COR-L47 (cell line): ENCODE measurements around the gene RGS12.

Source experiments
- DNase-seq: peaks from one replicate; lab custom pipeline; 2025; lab: John Stamatoyannopoulos, UW

RGS12 gene

DNA sequence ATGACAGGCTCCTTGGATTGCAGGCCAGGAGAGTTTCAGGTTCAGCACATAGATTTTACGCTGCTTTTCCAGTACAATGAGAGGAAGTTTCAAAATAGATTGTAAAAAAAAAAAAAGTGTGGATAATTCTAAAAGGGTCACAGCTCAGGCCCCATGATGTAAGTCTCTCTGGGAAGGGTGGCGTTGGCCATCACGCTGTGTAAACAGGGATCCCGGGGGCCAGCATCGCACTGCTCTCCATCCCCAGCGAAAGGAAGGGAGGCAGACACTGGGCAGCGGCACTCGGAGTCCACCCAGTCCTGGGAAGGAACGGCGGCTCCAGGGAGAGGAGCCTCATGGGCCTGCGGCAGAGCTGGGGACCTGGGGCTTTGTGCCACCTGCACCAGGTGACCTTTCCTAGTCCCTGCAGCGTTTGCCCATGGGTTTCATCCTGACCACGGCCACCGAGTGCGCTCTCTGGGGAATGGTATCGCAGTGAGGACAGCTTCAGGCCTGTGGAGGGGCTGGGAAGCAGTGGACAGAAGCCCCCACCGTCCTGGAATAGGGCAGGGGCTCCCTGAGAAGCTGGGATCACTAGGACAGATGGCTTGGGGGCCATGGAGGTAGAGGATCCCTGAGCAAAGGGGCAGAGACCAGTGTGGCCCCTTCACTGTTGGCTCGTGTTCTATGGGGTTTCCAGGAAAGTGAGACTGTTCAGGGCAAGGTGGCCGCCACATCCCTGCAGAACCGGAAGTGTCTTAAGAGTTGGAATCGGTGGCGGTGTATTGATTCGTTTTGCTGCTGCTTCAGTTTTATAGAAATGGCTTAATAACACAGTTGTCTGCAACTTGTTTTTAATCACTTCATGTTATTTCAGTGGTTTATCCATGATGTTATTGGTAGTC lies 38.9 kb downstream of the RGS12 start:
- no peak for DNase-seq

- DNase-seq: no peak
Observed at GRCh38 chr4:3332498-3332897, 39.7 kb downstream of the RGS12 start.

DNA sequence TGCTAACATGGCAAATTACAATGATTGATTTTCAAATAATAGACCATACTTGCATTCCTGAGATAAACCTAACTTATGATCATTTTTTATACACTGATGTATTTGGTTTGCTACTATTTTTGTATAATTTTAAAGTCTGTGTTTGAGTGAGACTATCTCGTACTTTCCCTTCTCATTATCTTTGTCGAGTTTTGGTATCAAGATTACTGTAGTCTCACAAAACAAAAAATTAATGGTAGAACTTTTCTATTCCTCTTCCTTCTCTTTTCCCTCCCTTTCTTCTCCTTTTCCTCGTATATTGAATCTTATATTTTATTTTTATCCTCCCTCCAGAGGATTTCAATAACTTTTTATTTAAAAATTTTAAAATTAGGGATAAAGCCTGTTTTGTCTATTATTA lies 41.5 kb downstream of the RGS12 start:
- no peak for DNase-seq

DNA sequence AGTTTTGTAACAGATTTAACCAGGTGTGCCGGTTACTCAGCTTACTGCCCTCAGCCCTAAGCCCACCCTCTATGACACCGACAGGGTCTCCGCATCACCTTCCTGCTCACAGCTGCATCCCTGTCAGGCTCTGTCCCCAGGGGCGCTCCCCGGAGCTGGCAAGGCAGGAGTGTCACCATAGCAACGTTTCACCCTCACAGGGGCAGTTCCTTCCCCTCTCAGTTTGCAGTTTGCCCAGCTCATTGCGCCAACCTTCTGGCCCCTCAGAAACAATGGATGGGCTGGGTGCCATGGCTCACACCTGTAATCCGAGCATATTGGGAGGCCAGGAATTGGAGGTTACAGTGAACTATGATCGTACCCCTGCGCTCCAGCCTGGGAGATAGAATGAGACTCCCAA lies 42.6 kb downstream of the RGS12 start:
- peak; percentile 91 for DNase-seq

- no peak for DNase-seq
Observed at GRCh38 chr4:3335982-3336381, 43.2 kb downstream of the RGS12 start.

GRCh38 chr4:3336382-3337356 lies 43.8 kb downstream of the RGS12 start:
- DNase-seq: no peak

DNA sequence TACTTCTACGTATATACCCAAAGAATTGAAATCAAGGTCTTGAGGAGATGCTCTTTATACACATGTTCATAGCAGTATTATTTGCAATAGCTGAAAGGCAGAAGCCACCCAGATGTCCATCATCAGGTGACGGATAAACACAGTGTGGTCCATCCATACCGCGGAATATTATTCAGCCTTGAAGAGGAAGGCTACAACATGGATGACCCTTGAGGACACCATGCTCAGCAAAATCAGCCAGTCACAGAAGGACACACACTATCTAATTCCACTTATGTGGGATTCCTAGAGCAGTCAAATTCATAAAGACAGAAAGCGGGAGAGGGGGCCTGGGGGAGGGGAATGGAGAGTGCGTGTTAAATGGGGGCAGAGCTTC lies 44.5 kb downstream of the RGS12 start:
- DNase-seq: no peak

- DNase-seq: no peak
Observed at GRCh38 chr4:3337811-3338210, 45.0 kb downstream of the RGS12 start.

- DNase-seq: no peak
Observed at GRCh38 chr4:3338321-3338838, 45.6 kb downstream of the RGS12 start.

DNA sequence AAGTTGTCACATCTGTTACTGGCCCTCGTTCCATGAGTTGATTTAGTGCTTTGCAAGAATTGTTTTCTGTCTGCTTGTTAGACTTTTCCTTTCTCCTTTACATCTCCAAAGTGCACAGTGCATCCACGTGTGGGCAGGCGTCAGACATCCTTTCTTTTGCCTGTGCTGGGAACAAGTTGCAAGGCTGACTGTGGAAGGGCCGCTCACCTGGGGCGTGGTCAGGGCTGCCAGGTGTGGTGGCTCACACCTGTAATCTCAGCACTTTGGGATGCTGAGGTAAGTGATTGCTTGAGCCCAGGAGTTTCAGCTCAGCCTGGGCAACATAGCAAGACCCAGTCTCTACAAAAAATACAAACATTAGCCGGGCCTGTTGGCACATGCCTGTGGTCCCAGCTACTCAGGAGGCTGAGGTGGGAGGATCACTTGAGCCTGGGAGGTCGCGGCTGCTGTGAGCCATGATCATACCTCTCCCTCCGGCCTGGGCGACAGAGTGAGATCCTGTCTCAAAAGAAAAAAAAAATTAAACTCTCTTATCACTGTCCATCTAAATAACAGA lies 46.2 kb downstream of the RGS12 start:
- no peak for DNase-seq

- no peak for DNase-seq
Observed at GRCh38 chr4:3339577-3339976, 46.8 kb downstream of the RGS12 start.

GRCh38 chr4:3340038-3340699 lies 47.3 kb downstream of the RGS12 start:
- no peak for DNase-seq

GRCh38 chr4:3340700-3341083 lies 47.9 kb downstream of the RGS12 start:
- DNase-seq: no peak

GRCh38 chr4:3341760-3342159 lies 48.9 kb downstream of the RGS12 start:
- no peak for DNase-seq

GRCh38 chr4:3342182-3342854 lies 49.5 kb downstream of the RGS12 start:
- peak; percentile 47 for DNase-seq
